HG03159 (cell line): ENCODE measurements around the gene MYOM3.
A peak's percentile ranks its signal among the peaks of the same experiment; 100 is the strongest.

Source experiments
- ATAC-seq: cut with Tn5 transposase; IDR thresholded peaks from one replicate; pipeline ENCODE4 v1.9.1; 2021; ENCODE audit warnings: mild to moderate bottlenecking, moderate library complexity; ENCODE audit not compliant: unreplicated experiment

MYOM3 gene

DNA sequence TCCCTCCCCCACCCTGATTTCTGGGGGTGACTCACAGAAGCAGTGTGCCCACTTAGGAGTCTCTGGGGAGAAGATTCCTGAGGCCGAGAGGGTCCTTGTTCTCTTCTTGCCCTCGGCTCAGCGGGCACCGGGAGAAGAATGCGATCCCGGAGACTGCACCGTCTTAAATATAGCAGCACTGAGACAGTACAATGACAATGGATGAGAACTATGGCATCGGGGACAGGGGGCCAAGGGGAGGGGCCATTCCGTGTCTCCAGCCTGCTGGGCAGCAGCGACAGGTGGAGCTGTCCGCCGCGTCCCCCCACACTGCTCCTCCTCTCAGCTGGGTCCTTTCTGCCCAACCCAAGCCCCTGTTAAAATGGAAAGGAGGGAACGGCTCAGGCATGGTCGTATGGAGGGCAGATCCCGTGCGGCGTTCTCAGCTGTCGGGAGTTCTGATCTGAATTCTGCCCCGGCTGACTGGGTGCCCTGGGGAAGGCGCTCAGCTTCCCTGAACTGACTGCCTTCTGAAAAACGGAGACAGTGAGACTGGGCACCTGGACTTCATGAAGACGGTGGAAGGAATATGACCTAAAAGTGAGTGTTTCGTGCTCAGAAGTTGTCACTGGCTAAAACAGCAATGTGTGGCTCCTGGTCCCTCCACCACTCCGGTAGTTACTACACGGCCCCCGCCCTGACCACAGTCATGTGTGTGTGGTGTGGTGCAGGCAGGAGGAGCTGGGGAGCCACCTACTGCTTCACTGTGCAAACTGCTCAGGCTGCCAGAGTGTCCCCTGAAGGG is at the start of gene MYOM3:
Gene MYOM3 (minus strand): TSS at position 140 of the 784 bp plus-strand sequence. CDS start 3,499 bp downstream, outside the sequence.
- ATAC-seq: no peak

DNA sequence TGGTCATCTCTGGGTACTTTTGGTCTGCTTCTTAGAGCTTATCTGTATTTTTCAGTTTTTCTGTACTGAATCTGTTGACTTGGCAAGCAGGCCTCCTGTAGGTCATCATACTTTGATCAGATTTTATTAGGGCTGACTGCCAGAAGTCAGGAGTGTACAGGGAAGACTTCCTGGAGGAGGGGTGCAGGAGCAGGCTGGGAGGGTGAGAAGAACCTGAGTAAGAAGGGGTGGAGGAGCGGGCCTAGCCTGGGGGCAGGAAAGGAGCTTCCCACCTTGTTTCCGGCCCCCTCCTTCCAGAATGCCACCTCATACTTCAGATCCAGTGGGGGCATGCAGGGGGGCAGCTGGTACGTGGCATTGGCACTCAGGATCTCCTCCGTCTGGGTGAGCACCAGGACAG is 49.3 kb upstream of the MYOM3 start:
- no peak for ATAC-seq

DNA sequence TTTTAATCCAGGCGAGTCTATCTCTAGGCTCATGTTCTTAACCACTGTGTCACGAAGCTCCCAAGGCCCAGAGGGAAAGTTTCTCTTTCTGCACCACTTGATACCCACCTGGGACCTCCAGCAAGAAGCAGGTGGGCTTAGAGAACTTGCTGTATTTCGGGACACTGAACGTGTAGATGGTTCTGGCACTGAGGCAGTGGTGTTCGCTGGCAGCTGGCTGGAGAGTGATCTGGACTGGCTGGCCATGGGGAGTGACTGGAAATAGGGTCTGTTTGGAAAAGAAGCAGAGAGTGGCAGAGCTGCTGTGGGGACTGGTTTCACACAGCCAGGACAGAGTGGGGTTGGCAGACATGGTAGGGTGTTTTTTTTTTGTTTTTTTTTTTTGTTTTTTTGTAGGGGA is 47.4 kb upstream of the MYOM3 start:
- ATAC-seq: no peak

DNA sequence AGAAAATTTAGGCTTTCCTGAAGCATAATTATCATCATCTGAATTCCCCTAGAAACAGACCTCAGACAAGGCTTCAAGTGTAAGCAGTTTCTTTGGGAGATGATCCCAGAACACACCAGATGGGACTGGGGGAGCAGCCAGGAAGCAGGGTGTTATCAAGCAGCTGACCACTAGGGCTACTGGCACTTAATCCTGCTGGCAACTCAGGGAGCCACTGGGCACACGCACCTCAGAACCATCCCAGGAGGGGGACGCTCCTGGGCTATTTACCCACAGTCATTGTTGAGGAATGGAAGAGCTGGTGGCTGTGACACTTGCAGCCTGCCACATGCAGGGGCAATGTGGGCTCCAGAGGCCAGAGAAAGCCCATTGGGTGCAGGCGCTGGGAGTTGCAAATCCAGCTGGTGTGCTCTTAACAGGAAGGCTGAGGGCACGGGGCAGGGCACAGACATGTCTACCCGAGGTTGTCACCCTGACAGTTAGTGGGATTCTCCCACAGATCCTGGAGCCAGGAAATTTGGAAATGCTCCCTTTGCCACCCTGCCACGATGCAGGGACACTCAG is 46.1 kb upstream of the MYOM3 start:
- ATAC-seq: no peak

DNA sequence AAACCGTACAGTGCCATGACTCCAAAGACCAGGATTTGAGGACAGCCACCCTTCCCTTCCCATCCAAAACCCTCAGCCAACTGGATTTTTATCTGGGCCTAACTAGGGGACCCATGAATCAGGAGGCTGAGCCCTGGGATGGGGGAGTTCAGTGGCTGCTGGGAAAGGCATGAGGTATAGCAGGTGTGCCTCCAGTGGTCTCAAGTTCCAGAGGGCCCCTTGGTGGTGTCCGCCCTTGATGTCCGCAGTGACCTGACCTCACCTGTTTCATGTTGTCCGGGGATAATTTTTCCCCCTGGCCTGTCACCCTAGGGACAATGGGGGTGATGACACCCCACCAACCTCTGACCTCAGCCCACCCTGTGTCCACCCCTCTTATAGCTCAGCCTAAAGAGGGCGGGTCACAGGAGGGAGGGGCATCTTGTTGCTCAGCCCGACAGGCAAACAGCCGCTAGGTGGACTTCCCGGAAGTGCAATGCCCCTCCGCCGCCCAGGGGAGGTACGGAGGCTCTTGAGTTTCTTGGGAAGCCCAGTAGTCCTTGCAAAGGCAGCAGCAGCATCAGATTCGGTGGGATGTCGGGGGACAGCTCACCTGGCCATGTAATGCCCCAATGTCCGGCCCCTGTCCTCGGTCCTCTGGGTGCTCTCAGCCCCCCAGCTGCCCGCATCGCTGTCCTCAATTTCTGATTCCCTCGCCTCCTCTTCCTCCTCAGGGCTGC is 44.8 kb upstream of the MYOM3 start:
- ATAC-seq: no peak

DNA sequence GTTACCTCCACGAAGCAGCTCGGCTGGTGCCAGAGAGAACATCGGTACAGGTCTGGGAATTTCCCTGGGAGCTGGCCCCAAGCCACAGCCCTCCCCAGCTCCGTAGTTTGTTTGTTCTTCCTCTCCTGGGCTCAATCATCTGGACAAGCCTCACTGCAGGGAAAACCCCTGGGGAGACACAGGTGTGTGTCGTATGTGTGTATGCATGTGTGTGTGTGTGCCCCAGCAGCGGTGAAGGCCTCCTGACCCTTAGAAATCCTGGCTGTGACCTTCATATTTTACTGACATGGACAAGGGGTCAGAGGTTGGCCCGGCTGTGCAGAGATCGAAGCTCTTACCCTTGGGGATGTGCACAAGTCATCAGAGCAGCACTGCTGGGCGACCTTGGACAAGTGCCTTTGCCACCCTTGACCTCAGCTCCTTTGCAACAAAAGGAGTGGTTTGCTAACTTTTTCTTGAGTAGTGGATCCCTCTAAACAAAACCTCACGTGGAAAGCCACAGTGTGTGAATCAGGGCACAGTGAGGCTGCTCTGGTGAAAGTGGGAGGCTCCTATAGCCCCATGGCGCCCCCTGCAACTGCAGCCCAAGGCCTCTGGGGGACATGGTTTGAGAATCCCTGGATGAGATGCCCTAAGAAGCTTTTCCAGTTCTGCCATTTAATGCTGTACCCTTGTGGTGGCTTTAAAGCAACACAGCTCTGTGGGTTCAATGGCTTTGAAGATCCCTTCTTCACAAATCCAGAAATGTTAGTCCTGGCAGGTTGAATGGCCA is 43.3 kb upstream of the MYOM3 start:
- no peak for ATAC-seq

DNA sequence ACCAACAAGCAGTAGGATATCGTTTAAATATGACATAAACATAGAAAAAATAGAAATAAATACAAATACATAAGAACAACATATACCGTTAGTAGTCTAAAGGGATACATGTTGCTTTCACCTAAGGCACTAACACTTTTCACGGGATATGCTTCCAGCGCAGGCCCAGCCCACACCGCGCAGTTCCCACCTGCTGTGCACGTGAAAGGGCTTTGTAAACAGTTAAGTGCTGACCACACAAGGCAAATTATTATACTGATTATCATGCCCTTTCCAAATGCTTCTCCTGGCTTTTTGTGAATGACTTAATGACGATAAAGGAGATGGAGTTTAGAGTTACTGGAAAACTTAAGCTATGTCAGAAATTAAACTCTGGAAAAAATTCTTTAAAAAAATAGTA is 42.3 kb upstream of the MYOM3 start:
- ATAC-seq: no peak

DNA sequence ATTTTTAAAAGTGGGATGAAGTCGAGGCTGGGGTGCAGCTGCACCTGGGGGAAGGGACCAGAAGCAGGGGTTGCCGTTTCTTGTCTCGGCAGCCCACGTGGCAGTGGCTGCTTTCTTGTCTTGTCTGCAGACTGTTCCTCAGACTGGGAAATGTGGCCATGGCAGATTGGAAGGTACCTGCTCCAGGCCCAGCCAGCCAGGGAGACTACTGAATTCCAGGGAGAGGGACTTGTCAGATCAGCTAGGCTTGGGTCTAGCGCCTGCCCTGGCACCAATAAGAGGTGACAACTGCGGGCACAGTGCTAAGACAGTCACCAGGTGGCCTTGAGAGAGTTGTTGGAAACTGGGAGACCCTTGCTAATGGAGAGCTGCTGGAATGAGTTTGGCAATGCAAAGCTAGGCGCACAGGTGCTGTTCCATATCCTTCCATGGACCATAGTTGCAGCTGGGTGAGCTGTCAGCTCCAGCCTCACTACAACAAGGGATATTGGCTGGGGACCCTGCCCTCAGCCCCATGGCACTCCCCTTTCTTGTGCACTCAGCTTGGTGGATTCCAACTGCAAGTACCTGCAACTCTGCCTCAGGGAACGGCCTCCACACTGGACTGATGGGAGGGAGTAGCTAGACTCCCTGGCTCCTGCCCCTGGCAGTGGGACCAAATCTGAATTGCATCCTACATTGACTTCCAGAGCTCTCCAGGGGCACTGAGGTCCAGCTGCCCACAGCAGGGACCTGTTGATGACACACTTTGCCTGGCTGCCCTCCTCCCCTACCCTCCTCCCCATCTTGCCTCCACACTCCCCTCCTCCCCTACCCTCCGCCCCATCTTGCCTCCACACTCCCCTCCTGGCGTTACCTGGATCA is 40.9 kb upstream of the MYOM3 start:
- ATAC-seq: no peak

DNA sequence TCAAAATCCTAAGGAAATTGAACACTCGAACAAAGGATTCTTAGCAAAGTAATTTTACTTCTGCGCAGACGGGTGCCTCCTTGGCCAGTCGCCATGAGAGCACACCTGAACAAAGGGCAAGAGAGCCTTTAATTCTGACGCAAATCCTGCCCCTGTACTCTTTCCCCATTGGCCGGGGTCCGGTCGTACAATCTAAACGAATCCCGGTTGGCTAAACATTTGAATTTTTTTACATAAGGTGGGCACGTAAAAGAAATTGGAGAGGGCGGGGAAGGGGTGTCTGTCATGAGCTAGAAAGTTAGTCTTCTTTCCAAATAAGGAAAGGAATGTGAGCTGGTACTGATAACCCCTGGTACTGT is 39.2 kb upstream of the MYOM3 start:
- no peak for ATAC-seq

DNA sequence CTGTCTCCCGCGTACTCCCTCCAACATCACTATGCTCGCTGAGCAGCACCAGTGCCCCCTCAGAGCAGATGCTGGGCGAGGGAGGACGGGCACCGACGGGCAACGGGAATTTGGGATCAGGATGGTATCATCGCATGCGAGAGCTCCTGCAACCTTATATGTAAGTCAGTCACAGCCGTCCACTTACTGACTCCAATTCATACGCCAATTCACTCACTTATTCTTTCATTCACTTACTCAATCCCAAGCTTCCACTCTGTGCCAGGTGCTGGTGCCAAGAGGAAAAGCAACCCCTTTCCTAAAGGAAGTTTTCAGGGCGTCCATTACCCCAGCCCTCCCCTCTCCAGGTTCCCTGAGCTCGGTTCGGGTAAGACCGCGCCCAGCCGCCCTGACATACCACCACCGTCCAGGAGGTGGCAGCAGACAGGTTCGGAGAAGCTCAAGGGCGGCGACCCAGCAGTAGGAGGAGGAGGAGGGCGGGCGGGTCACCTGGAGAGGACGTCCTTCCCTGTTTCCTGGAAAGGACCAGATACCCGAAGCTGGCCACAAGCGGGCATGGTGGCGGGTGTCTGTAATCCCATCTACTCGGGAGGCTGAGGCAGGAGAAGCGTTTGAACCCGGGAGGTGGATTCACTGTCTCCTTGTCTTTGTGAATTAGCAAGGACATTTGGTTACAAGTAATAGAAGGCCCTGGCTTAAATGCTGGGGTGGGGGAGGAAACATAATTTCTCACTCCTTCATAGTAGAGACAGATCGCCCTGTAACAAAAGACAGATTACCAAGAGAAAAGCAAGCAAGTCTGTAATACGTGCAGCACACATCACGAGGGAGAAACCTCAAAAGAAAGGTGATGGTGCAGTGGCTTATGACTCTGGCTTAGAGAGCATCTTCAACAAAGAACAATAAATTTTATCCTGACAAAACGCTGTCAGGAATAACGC is 38.6 kb upstream of the MYOM3 start:
- peak; percentile 73 for ATAC-seq

DNA sequence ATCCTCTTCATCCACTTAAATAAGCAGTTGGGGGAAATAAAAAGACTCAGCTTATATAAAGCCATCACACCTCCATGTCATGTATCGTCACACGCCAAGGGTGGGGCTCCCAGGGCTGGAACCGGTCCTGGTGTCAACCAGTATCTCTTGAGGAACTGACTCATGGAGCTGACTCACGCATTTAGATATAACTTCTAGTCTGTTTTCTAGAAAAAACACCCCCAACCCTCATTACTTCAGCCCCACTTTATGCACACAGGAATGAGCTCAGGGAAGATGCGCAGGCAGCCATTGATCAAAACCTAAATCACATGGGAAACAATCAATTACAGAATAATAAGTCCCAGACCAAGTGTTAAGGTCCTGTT is 37.9 kb upstream of the MYOM3 start:
- no peak for ATAC-seq

DNA sequence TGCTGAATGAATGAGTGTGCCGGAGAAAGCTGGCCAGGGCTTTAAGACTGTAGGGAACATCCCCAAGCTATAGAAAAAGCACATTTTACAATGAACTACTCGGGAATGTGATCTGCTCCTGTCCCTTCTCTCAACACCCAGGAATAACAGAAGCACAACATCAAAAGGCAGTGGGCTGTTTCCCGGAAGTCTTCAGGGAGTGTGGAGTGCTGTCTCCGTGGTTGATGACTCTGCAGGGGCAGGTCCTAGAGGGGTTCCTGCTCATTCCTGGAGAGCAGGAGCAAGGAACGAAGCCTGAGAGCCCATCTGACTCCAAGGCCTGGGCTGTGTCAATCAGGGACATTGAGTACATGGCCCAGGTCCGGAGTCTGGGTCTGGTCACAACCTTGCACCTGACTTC is 35.9 kb upstream of the MYOM3 start:
- no peak for ATAC-seq

DNA sequence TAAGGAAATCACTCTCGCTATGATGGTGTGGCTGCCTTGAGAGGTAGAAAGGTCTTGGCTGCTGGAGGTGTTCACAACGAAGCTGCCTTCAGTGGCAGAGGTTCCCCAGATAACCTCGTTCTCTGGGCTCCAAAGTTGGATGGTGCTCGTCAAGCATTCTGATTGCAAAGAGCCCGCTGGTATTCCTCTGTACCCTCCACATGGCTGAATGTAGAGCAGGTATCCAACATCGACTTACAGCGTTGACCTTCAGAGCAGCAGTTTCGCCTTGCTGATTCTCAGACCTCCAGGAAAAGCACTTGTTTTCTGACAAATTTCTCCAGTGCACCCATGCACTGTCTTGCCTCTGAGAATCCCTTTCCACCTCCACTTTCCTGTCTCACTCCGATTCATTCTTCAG is 35.3 kb upstream of the MYOM3 start:
- ATAC-seq: no peak

DNA sequence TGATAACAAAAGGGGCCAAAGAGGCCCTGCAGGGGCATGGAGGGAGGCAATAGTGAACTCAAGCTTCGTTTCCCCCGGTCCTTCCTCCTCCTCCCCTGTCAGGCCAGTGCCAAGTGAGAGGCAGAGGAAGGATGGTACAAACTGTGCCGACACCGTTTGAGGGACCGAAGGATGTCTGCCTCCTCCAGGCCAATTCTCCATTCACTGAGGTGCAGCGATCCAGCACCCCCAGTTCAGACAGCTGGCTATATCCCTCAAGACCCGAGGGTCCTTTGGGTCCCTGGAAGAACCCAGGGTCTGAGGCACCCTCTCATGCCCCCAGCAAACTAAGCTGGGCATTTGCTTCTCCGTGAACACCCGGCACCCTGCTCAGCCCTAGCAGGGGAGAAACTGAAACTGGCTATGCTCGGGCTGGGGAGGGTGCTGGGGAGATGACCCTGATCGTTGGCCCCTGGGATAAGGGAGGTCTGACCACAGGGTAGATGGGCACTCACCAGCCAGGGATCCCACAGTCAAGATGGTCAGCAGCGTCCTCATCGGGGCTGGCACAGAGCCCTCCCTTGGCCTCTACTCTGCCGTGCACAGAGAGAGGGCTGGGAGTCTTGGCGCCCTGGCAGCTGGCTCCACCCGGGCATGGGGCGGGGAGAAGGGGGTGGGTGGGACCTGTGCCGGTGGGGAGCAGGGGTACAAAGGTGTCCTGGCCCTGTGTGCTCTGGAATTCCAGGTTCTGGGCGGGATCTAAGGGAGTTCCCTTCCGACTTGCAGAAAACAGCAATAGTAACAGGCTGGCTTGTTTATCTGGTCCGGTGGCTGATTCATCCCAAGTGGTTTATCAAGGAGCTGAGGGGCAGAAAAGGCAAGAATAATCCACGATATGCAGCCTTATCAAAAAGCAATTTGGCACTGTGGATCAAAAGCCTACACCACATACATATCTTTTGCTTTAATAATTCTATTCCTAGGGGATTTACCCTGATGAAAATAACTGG is 30.9 kb upstream of the MYOM3 start, which contains the start of gene IL22RA1:
Gene IL22RA1 (minus strand): TSS at position 595 of the 989 bp plus-strand sequence. CDS start 58 bp downstream, at position 537.
- no peak for ATAC-seq

DNA sequence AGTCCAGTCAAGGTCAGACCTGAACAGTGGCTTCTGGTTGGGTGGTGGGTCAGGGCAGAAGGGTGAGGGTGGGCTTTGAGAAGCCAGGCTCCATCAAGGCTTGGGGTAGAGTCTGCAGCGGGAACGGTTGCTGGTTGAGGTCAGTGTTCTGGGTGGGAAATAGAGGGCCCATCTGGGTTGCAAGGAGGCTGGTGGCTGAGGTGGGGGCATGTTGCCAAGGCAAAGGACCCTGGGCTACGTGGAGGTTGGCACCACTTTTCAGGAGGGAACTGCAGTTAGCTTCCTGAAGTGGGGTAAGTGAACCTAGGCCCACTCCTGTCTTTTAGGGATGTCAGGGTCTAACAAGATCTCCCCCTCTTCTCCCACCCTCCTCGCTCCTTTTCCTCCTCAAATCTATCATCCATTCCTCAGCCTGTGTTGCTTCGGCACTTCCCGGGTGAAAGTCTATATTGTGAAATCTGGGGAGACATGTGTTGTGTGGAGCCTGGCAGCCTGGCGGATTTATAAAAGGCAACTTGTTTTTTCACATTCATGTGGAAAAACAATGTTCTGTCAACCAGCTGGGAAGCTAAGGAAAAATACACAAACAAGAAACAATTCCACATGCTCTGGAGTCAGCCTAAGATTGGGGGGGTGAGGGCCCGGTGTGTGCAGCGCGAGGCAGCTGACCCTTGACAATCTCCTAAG is 29.5 kb upstream of the MYOM3 start:
- ATAC-seq: no peak

DNA sequence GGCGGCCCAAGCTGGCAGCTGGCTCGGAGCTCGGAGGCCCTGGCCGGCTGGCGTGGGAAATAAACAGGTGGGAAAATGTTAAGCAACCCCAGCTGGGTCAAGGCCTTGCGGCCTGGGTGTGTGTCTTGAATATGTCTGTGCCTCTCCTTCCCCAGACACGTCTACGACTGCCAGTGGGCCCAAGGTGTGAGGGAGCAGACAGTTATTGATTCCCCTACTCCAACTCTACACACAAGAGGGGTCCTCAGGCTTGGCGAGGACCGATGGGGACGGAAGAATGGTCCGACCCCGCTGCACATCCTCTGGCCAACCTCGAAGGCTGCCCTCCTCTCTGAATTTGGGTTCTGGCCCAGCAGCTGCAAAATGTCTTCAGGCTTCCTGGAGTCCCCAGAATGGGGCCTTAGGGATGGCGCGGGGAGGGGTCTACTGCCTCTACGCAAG is 28.8 kb upstream of the MYOM3 start:
- ATAC-seq: no peak

DNA sequence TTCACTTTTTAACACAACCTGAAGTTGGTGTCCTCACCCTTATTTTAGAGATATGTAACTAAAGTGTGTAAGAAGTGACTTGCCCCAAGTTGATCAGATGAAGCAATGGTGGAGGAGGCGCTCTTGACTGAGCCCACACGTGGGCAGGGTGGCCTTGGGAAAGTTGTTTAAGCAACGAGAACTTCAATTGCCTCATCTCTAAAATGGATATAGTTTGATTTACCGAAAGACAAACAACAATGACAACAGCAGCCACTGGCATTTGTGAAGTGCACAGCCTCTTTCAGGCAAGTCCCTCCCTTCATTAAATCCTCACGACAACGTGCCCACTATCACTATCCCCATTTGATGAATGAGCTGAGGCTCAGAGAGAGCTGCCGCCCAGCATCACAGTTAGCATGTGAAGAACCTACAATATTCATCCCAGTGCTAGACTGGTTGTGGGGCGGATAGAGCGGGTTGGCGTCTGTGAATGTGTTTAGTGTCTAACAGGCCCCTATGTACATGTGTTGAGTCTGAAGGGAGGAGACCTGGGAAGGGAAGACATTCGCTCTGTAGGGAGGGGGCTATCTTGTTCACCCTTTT is 28.0 kb upstream of the MYOM3 start:
- no peak for ATAC-seq
